Prostate gland (tissue), 2 donors: ENCODE data around the gene ADAM10. TPM values are rescaled to one million over a fixed set of nuclear protein-coding genes. Genes with fewer than 3 reads are reported as not detected.

ENCODE experiments used
- DNase-seq: peaks from one replicate; pipeline ENCODE4 v3.0.0-alpha.2; 2019; ENCODE audit warnings: low spot score
- H3K27ac ChIP-seq, 2 donors: fragments of 200-600 bp; sonication (generic); 2 replicates each; pipeline ENCODE4 v1.5.1; 2017 to 2019
- H3K27me3 ChIP-seq: fragments of 200-600 bp; sonication (generic); replicated peaks from 2 replicates; pipeline ENCODE4 v1.5.1; 2019; ENCODE audit not compliant: insufficient read depth
- H3K36me3 ChIP-seq, 2 donors: fragments of 200-600 bp; sonication (generic); 1 replicate in 1 of 2; 2 replicates in 1 of 2; pipeline versions ENCODE4 v1.5.1 to v1.8.1; 2017 to 2019
- H3K4me1 ChIP-seq: fragments of 200-600 bp; sonication (generic); replicated peaks from 2 replicates; pipeline ENCODE4 v1.5.1; 2019
- H3K4me3 ChIP-seq, 2 donors: fragments of 200-600 bp; sonication (generic); 2 replicates each; pipeline ENCODE4 v1.5.1; 2017 to 2019
- H3K9me3 ChIP-seq: fragments of 200-600 bp; sonication (generic); 2 replicates; pipeline ENCODE4 v1.5.1; 2017
- POLR2A ChIP-seq: fragments of 450-650 bp; IDR thresholded peaks from one replicate; pipeline ENCODE4 v1.6.1; 2016; ENCODE audit warnings: antibody characterized with exemption, mild to moderate bottlenecking
- POLR2AphosphoS5 ChIP-seq: sonication (generic); formaldehyde crosslinking; IDR thresholded peaks from one replicate; pipeline ENCODE4 v1.6.1; 2017; ENCODE audit warnings: antibody characterized with exemption
- WGBS: methylation state at CpG from one replicate; pipeline ENCODE4 v1.1.5; 2018; 5-methylcytosine and 5-hydroxymethylcytosine counted together
- intact Hi-C: fragments of 100-400 bp; cut with DNase I; formaldehyde crosslinking; loops from one replicate; pipeline ENCODE4 v1.14.2; 2022
- total RNA-seq, 2 donors: library from RNA; depleted of rRNA; stranded (reverse); fragments of >200 nt; gene quantifications; one replicate each; pipeline ENCODE4 v1.1.0, GENCODE V29; 2016
- TF ChIP-seq, protein P1 (sequence below), 4 experiments: fragments of 200-600 bp in 2 of 4; fragments of 450-650 bp in 2 of 4; sonication (generic) in 2 of 4; IDR thresholded peaks; 1 replicate in 3 of 4; 2 replicates in 1 of 4; pipeline ENCODE4 v1.5.1; 2016 to 2019; ENCODE audit warnings: antibody characterized with exemption in 4 of 4, mild to moderate bottlenecking in 2 of 4, moderate library complexity in 2 of 4

Gene ADAM10
- total RNA-seq, 2 donors from 2014 or later, result 74.4 to 95.0 TPM

GRCh38 chr15:58546635-58547627, 202.6 kb downstream of the ADAM10 start:
- Histone ChIP-seq H3K4me1 (no peaks in the 10 kb centered on the region), H3K27me3 (no peaks in the 10 kb centered on the region), H3K9me3 (no peaks in the 10 kb centered on the region), H3K27ac (no peak overlapping the region), H3K4me3 (no peak overlapping the region), H3K36me3 (no peaks in the 10 kb centered on the region)
- DNase-seq, result no peak
- intact Hi-C loops, result no loop called here
- TF ChIP-seq, protein P1, sequence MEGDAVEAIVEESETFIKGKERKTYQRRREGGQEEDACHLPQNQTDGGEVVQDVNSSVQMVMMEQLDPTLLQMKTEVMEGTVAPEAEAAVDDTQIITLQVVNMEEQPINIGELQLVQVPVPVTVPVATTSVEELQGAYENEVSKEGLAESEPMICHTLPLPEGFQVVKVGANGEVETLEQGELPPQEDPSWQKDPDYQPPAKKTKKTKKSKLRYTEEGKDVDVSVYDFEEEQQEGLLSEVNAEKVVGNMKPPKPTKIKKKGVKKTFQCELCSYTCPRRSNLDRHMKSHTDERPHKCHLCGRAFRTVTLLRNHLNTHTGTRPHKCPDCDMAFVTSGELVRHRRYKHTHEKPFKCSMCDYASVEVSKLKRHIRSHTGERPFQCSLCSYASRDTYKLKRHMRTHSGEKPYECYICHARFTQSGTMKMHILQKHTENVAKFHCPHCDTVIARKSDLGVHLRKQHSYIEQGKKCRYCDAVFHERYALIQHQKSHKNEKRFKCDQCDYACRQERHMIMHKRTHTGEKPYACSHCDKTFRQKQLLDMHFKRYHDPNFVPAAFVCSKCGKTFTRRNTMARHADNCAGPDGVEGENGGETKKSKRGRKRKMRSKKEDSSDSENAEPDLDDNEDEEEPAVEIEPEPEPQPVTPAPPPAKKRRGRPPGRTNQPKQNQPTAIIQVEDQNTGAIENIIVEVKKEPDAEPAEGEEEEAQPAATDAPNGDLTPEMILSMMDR (IDR thresholded peaks at IDR 0.05), result no peak
- TF ChIP-seq POLR2AphosphoS5 (no peak), POLR2A (no peak)
- WGBS, result 76% methylated on average over 13 of the region's 13 CpGs

GRCh38 chr15:58546066-58546591, 203.4 kb downstream of the ADAM10 start:
- 95% methylated on average over 9 of the region's 9 CpGs for WGBS
- H3K9me3 ChIP-seq, result no peaks in the 10 kb centered on the region
- DNase-seq, result no peak
- H3K36me3 ChIP-seq, result no peaks in the 10 kb centered on the region
- no peaks in the 10 kb centered on the region for H3K27me3 ChIP-seq
- intact Hi-C loops, result no loop called here
- H3K27ac ChIP-seq, result no peak overlapping the region
- H3K4me3 ChIP-seq, result no peak overlapping the region
- H3K4me1 ChIP-seq, result no peaks in the 10 kb centered on the region
- TF ChIP-seq POLR2AphosphoS5 (no peak), POLR2A (no peak)
- TF ChIP-seq, protein P1 (IDR thresholded peaks at IDR 0.05), result no peak

GRCh38 chr15:58545307-58546065, 204.0 kb downstream of the ADAM10 start:
- Histone ChIP-seq H3K4me3 (no peak overlapping the region), H3K27me3 (no peaks in the 10 kb centered on the region), H3K9me3 (no peaks in the 10 kb centered on the region), H3K36me3 (no peaks in the 10 kb centered on the region), H3K27ac (no peak overlapping the region), H3K4me1 (no peaks in the 10 kb centered on the region)
- 96% methylated on average over 18 of the region's 18 CpGs for WGBS
- DNase-seq, result no peak
- intact Hi-C loops, result no loop called here
- TF ChIP-seq POLR2A (no peak), POLR2AphosphoS5 (no peak)
- TF ChIP-seq, protein P1 (IDR thresholded peaks at IDR 0.05), result no peak

GRCh38 chr15:58544756-58545155, 204.8 kb downstream of the ADAM10 start:
- DNase-seq, result no peak
- intact Hi-C loops, result no loop called here

More at GRCh38 chr15:58544756-58545155, 204.8 kb downstream of the ADAM10 start:
- no peaks in the 10 kb centered on the region for H3K4me1 ChIP-seq
- H3K9me3 ChIP-seq, result no peaks in the 10 kb centered on the region
- H3K36me3 ChIP-seq, result no peaks in the 10 kb centered on the region
- no peak overlapping the region for H3K4me3 ChIP-seq
- TF ChIP-seq, protein P1 (IDR thresholded peaks at IDR 0.05), result no peak
- TF ChIP-seq POLR2A (no peak), POLR2AphosphoS5 (no peak)
- WGBS, result 90% methylated on average over 5 of the region's 5 CpGs
- H3K27ac ChIP-seq, result no peak overlapping the region
- H3K27me3 ChIP-seq, result no peaks in the 10 kb centered on the region
